Parathyroid adenoma (tissue), 2 donors: ENCODE measurements around the gene BMF.
A peak's percentile ranks its signal among the peaks of the same experiment; 100 is the strongest.

Experiments
- H2AFZ ChIP-seq: fragments of 300-600 bp; sonication (generic); one replicate; pipeline ENCODE4 v1.7.0; 2017; ENCODE audit warnings: antibody characterized with exemption, mild to moderate bottlenecking
- H3K27ac ChIP-seq: fragments of 300-600 bp; sonication (generic); one replicate; pipeline ENCODE4 v1.7.0; 2017
- H3K27me3 ChIP-seq: fragments of 300-600 bp; sonication (generic); one replicate; pipeline ENCODE4 v1.7.0; 2017; ENCODE audit warnings: low read length; ENCODE audit not compliant: control insufficient read depth, insufficient read depth
- H3K36me3 ChIP-seq: fragments of 300-600 bp; sonication (generic); one replicate; pipeline ENCODE4 v1.7.0; 2017; ENCODE audit warnings: low read length; ENCODE audit not compliant: control insufficient read depth, insufficient read depth
- H3K4me1 ChIP-seq: fragments of 300-600 bp; sonication (generic); one replicate; pipeline ENCODE4 v1.7.0; 2017; ENCODE audit warnings: control low read depth
- H3K4me2 ChIP-seq: fragments of 300-600 bp; sonication (generic); one replicate; pipeline ENCODE4 v1.7.0; 2017; ENCODE audit warnings: low read length
- H3K4me3 ChIP-seq: fragments of 300-600 bp; sonication (generic); one replicate; pipeline ENCODE4 v1.7.0; 2017; ENCODE audit warnings: low read depth, low read length
- H3K79me2 ChIP-seq: fragments of 300-600 bp; sonication (generic); one replicate; pipeline ENCODE4 v1.7.0; 2017; ENCODE audit warnings: control low read depth
- H3K9ac ChIP-seq: fragments of 300-600 bp; sonication (generic); one replicate; pipeline ENCODE4 v1.7.0; 2017; ENCODE audit warnings: mild to moderate bottlenecking
- H3K9me3 ChIP-seq: fragments of 300-600 bp; sonication (generic); one replicate; pipeline ENCODE4 v1.7.0; 2017; ENCODE audit warnings: low read length; ENCODE audit not compliant: control insufficient read depth
- TF ChIP-seq, protein P1 (sequence below): fragments of 300-600 bp; sonication (generic); IDR thresholded peaks from one replicate; pipeline ENCODE4 v1.7.0; 2017; ENCODE audit warnings: antibody characterized with exemption, mild to moderate bottlenecking
- donor health status: primary hyperparathyroidism.

BMF gene

DNA sequence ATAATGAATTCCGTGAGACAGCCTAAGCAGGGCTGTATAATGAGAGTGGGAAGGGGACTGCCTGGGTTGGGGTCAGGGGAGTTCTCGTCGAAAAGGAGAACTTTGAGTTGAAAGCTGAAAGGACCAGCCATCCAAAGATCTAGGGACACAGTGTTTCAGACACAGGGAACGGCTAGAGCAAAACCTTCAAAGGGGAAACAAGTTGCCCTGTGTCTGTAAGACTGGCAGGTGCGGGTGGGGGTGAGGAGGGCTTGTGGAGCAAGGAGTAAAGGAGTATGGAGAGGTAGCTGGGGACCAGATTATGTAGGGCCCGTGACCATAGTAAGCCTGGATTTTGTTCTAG, 68.4 kb downstream of the BMF start:
- Histone ChIP-seq H3K4me2 (peak overlapping the region; percentile 9), H3K27ac (no peak overlapping the region), H3K9me3 (no peaks in the 10 kb centered on the region), H2AFZ (no peak overlapping the region), H3K4me1 (peaks cover 3% of the 10 kb centered on the region), H3K4me3 (no peak overlapping the region), H3K27me3 (no peaks in the 10 kb centered on the region), H3K79me2 (no peaks in the 10 kb centered on the region), H3K9ac (no peak overlapping the region), H3K36me3 (peaks cover 2% of the 10 kb centered on the region)
- TF ChIP-seq, protein P1, sequence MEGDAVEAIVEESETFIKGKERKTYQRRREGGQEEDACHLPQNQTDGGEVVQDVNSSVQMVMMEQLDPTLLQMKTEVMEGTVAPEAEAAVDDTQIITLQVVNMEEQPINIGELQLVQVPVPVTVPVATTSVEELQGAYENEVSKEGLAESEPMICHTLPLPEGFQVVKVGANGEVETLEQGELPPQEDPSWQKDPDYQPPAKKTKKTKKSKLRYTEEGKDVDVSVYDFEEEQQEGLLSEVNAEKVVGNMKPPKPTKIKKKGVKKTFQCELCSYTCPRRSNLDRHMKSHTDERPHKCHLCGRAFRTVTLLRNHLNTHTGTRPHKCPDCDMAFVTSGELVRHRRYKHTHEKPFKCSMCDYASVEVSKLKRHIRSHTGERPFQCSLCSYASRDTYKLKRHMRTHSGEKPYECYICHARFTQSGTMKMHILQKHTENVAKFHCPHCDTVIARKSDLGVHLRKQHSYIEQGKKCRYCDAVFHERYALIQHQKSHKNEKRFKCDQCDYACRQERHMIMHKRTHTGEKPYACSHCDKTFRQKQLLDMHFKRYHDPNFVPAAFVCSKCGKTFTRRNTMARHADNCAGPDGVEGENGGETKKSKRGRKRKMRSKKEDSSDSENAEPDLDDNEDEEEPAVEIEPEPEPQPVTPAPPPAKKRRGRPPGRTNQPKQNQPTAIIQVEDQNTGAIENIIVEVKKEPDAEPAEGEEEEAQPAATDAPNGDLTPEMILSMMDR: no peak

GRCh38 chr15:40038638-40039543, 69.8 kb downstream of the BMF start, which contains the start of gene SRP14:
Gene SRP14, minus strand, starts transcription at chr15:40039181. Its CDS starts 65 bp downstream, at chr15:40039116.
- Histone ChIP-seq H3K9ac (peak within 1 kb of the TSS; percentile 64), H3K4me3 (peak within 1 kb of the TSS; percentile 98), H3K9me3 (no peaks in the 10 kb centered on the region), H3K36me3 (peaks cover 2% of the 10 kb centered on the region), H3K27ac (peak within 1 kb of the TSS; percentile 84), H3K79me2 (no peaks in the 10 kb centered on the region), H3K4me1 (peaks cover 3% of the 10 kb centered on the region), H2AFZ (peak within 1 kb of the TSS; percentile 78), H3K4me2 (peak within 1 kb of the TSS; percentile 84), H3K27me3 (no peaks in the 10 kb centered on the region)
- TF ChIP-seq, protein P1: peak; percentile 5

GRCh38 chr15:40038275-40038637, 70.4 kb downstream of the BMF start:
- peak overlapping the region; percentile 98 for H3K4me3 ChIP-seq
- H2AFZ ChIP-seq: peak overlapping the region; percentile 78
- H3K27ac ChIP-seq: peak overlapping the region; percentile 84
- no peaks in the 10 kb centered on the region for H3K79me2 ChIP-seq
- TF ChIP-seq, protein P1: no peak
- peak overlapping the region; percentile 55 for H3K9ac ChIP-seq
- H3K4me1 ChIP-seq: peaks cover 3% of the 10 kb centered on the region
- H3K36me3 ChIP-seq: peaks cover 2% of the 10 kb centered on the region
- peak overlapping the region; percentile 84 for H3K4me2 ChIP-seq
- H3K9me3 ChIP-seq: no peaks in the 10 kb centered on the region
- no peaks in the 10 kb centered on the region for H3K27me3 ChIP-seq
